GM12892 (cell line): ENCODE results near the gene DNAH6.
"Not testable (repeated sequence)": the region's sequence is repeated elsewhere in the genome, so short reads cannot be mapped to it uniquely, and the experiment has no call there.

ENCODE experiments used
- DNase-seq: peaks from one replicate; pipeline ENCODE4 v3.0.0; 2011; ENCODE audit not compliant: insufficient read length
- FAIRE-seq: peaks from 2 replicates; lab custom pipeline; 2011; peaks lifted over from hg19 to GRCh38; lab: Jason Lieb, UNC
- POLR2A ChIP-seq: IDR thresholded peaks from 2 replicates; pipeline ENCODE4 v1.6.1; 2011; ENCODE audit warnings: low read depth, low read length, control low read depth
- POLR2AphosphoS5 ChIP-seq: IDR thresholded peaks from 2 replicates; pipeline ENCODE4 v1.6.1; 2011; ENCODE audit warnings: low read depth, low read length, control low read depth
- TAF1 ChIP-seq: IDR thresholded peaks from 2 replicates; pipeline ENCODE4 v1.6.1; 2011; ENCODE audit warnings: low read depth, mild to moderate bottlenecking, control low read depth, low read length, borderline replicate concordance

The DNAH6 gene

DNA sequence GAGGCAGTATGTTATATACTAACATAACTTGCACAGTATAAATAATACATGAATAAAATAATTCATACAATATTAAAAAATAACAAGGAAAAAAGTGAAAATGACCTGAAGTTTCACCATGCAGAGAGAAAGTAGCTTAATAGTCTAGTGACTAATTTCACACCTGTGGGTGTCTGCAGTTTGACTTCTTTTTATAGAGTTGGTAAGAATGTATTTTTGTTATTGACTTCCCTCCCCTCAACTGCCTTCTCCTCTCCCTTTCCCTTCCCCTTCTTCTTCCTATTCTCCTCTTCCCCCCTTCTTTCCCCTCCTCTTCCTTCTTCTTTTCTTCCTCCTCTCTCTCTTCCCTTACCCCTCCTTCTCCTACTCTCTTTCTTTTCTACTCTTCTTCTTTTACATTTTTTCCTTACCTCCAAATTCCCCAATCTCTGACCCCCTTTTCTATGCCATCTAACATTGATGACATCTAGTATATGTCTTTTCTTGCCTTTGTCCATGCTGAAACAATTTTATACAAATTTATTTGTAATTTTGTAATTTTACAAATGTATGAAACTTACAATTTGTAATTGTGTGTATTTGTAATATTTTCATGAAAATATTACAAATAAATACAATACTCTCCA lies 3.1 kb downstream of the DNAH6 start:
- no peak for DNase-seq
- FAIRE-seq, result no peak
- TF ChIP-seq POLR2AphosphoS5 (no peak), POLR2A (no peak), TAF1 (no peak)

DNA sequence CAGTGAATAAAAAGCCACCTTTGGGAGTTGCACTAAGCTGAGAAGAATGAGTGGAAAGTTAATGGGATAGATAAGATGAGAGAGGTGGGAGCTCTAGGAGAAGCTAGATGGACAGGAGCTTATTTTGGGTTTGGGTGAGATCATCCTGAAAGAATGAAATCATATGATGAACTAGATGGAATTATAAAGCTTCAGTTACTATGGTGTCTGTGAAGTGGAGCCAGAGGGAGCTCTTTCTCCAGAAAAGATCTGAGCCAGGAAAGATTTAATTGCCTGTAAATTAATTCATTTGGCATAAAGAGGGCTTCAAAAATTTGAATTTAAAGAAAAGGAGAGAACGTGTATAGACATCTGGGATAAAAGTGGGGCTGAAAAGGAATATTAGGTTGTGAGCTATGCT lies 10.3 kb downstream of the DNAH6 start:
- TF ChIP-seq TAF1, result no peak
- TF ChIP-seq POLR2AphosphoS5, result no peak
- TF ChIP-seq POLR2A, result no peak
- FAIRE-seq (no peak), DNase-seq (no peak)

GRCh38 chr2:84527137-84528129 lies 11.1 kb downstream of the DNAH6 start:
- DNase-seq (no peak), FAIRE-seq (no peak)
- TF ChIP-seq POLR2A (no peak), TAF1 (no peak), POLR2AphosphoS5 (no peak)

- FAIRE-seq (no peak), DNase-seq (no peak)
- no peak for TF ChIP-seq POLR2A
- no peak for TF ChIP-seq POLR2AphosphoS5
- TF ChIP-seq TAF1, result no peak
Measured at GRCh38 chr2:84532291-84532690, 16.0 kb downstream of the DNAH6 start.

- FAIRE-seq (no peak), DNase-seq (no peak)
- TF ChIP-seq POLR2A (no peak), TAF1 (no peak), POLR2AphosphoS5 (no peak)
Measured at GRCh38 chr2:84534225-84534624, 17.9 kb downstream of the DNAH6 start.

GRCh38 chr2:84537251-84537650 lies 21.0 kb downstream of the DNAH6 start:
- DNase-seq (no peak), FAIRE-seq (no peak)
- TF ChIP-seq POLR2AphosphoS5 (no peak), TAF1 (no peak), POLR2A (no peak)

DNA sequence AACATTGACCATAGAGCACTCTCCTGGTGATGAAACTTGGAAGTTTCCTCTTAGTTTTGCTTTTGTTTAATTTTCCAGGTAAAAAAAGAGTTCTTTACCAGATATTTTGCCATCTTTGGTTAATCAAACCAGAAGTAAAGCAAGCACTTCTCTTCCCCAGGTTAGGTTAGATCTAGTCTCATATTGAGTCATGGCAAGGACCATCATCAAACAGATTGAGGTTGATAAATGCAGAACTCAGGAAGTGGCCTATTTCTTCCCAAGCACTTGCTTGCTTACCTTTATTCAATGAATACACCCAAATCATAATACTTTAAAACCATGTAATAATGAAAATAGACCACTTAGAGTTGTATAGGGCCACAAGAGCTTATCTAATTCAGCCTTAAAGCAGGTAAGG lies 23.4 kb downstream of the DNAH6 start:
- DNase-seq (no peak), FAIRE-seq (no peak)
- TF ChIP-seq POLR2A (no peak), TAF1 (no peak), POLR2AphosphoS5 (no peak)

GRCh38 chr2:84545005-84545404 lies 28.7 kb downstream of the DNAH6 start:
- TF ChIP-seq POLR2AphosphoS5, result no peak
- TF ChIP-seq TAF1, result no peak
- TF ChIP-seq POLR2A, result no peak
- FAIRE-seq (no peak), DNase-seq (no peak)

DNA sequence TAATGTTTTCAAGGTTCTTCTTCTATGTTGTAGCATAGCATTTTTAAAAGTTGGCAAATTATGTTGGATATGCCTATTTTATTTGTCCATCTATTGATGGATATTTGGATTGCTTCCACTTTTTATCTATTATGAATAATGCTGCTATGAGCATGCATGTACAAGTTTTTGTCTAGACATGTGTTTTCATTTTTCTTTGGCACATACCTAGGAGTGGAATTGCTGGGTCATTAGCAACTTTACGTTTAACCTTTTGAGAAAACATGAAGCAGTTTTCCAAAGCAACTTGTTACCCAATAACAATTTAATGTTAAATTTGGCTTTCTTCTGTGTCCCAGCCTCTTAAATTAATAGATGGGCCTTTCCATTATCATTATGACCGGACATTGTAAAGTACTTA lies 30.3 kb downstream of the DNAH6 start:
- FAIRE-seq (no peak), DNase-seq (no peak)
- no peak for TF ChIP-seq POLR2A
- TF ChIP-seq TAF1, result no peak
- no peak for TF ChIP-seq POLR2AphosphoS5

GRCh38 chr2:84548303-84548702 lies 32.0 kb downstream of the DNAH6 start:
- no peak for DNase-seq
- TF ChIP-seq POLR2A (no peak), TAF1 (no peak), POLR2AphosphoS5 (no peak)
- no peak for FAIRE-seq

DNA sequence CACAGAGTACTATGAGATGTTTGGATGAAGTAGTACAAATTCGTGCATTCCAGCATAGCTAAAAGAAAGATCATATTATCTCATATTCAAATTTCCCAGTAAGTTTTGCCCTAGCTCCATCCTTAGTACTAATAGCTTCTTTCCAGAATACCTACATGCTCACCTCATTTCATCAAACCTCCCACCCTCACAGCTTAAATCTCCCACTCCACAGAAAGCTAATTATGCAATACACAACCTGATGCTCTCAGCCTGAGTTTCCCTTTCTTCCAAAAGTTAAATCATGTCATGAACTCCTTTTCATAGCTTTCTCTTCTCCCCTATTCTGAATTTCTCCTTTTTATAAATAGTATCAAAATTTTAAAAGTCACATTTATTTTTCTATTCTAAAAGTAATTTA lies 34.6 kb downstream of the DNAH6 start:
- no peak for TF ChIP-seq POLR2AphosphoS5
- no peak for TF ChIP-seq TAF1
- no peak for TF ChIP-seq POLR2A
- no peak for FAIRE-seq
- DNase-seq, result no peak

DNA sequence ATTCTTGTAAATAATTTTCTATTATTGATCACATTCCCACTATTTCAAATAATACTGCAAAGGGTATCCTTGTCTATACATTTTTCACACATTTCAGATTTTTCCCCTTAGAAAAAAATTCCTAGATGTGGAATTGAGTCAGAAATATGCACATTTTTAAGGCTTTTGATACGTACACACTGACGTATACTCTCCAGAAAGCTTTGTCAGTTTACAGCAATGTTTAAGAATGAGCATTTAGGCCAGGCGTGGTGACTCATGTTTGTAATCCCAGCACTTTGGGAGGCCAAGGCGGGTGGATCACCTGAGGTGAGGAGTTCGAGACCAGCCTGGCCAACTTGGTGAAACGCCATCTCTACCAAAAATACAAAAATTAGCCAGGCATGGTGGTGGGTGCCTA lies 35.2 kb downstream of the DNAH6 start:
- DNase-seq, FAIRE-seq: not testable (repeated sequence)
